HepG2 (cell line): ENCODE measurements around the gene FBN3. TPM values are rescaled to one million over a fixed set of nuclear protein-coding genes. Genes with fewer than 3 reads are reported as not detected.

Experiments
- CENPT ChIP-seq: sonication (generic); formaldehyde crosslinking; IDR thresholded peaks from 2 replicates; pipeline ENCODE4 v1.8.0; 2022; ENCODE audit warnings: low read depth, mild to moderate bottlenecking, moderate library complexity, missing genetic modification reagents
- NONO ChIP-seq, 2 experiments: fragments of 450-650 bp in 1 of 2; sonication (generic) in 1 of 2; formaldehyde crosslinking in 1 of 2; IDR thresholded peaks in 1 of 2; conservative IDR thresholded peaks in 1 of 2; 2 replicates each; pipeline versions ENCODE4 v1.6.1 to v1.8.0; 2017 to 2022; ENCODE audit warnings: mild to moderate bottlenecking in 1 of 2, missing genetic modification reagents in 1 of 2, moderate library complexity in 1 of 2
- SRY ChIP-seq: sonication (generic); formaldehyde crosslinking; IDR thresholded peaks from 2 replicates; pipeline ENCODE4 v1.8.0; 2022; ENCODE audit warnings: mild to moderate bottlenecking, missing genetic modification reagents
- TBX3 ChIP-seq: fragments of 450-650 bp; IDR thresholded peaks from 2 replicates; pipeline ENCODE4 v1.6.1; 2017; ENCODE audit warnings: antibody characterized with exemption, mild to moderate bottlenecking, inconsistent platforms, borderline replicate concordance
- ZFP41 ChIP-seq: sonication (generic); formaldehyde crosslinking; IDR thresholded peaks from 2 replicates; pipeline ENCODE4 v1.4.0; 2020; ENCODE audit warnings: mild to moderate bottlenecking, missing genetic modification reagents, borderline replicate concordance
- ZNF24 ChIP-seq: fragments of 450-650 bp; IDR thresholded peaks from 2 replicates; pipeline ENCODE4 v1.6.1; 2017; ENCODE audit warnings: antibody characterized with exemption, mild to moderate bottlenecking
- ZNF451 ChIP-seq: sonication (generic); formaldehyde crosslinking; IDR thresholded peaks from 2 replicates; pipeline ENCODE4 v1.5.0; 2020; ENCODE audit warnings: mild to moderate bottlenecking, missing genetic modification reagents
- ZNF674 ChIP-seq: sonication (generic); formaldehyde crosslinking; IDR thresholded peaks from 2 replicates; pipeline ENCODE4 v1.5.0; 2020; ENCODE audit warnings: low read depth, mild to moderate bottlenecking, missing genetic modification reagents
- polyA plus RNA-seq, 8 experiments: library from polyadenylated mRNA; depleted of rRNA in 3 of 8; stranded (reverse) in 7 of 8; unstranded in 1 of 8; fragments of >200 nt; fragmentation: Illumina TruSeq in 4 of 8; extraction: Trizol in 4 of 8; gene quantifications; 2 replicates each; pipeline versions ENCODE4 v1.2.1 to v1.2.3, GENCODE V29; 2011 to 2016; ENCODE audit warnings: low read depth in 4 of 8, missing spikeins in 1 of 8, mixed read lengths in 1 of 8; ENCODE audit not compliant: insufficient read depth in 1 of 8
- total RNA-seq, 5 experiments: library from RNA; depleted of rRNA; stranded (reverse); fragments of >200 nt; fragmentation: Illumina TruSeq; extraction: Trizol; gene quantifications; 2 replicates each; pipeline ENCODE4 v1.2.3, GENCODE V29; 2016; ENCODE audit warnings: low read depth in 1 of 5
- TF ChIP-seq, protein P1 (sequence below): sonication (generic); formaldehyde crosslinking; IDR thresholded peaks from 2 replicates; pipeline ENCODE4 v1.4.0; 2020; ENCODE audit warnings: mild to moderate bottlenecking, missing genetic modification reagents
- TF ChIP-seq, protein P2 (sequence below): sonication (generic); formaldehyde crosslinking; IDR thresholded peaks from 2 replicates; pipeline ENCODE4 v1.4.0; 2020; ENCODE audit warnings: missing genetic modification reagents
- TF ChIP-seq, protein P3 (sequence below): sonication (generic); formaldehyde crosslinking; IDR thresholded peaks from 2 replicates; pipeline ENCODE4 v1.4.0; 2020; ENCODE audit warnings: missing genetic modification reagents, mild to moderate bottlenecking, borderline replicate concordance
- TF ChIP-seq, protein P4 (sequence below): fragments of 450-650 bp; IDR thresholded peaks from 2 replicates; pipeline ENCODE4 v1.6.1; 2017
- TF ChIP-seq, protein P5 (sequence below): sonication (generic); formaldehyde crosslinking; IDR thresholded peaks from 2 replicates; pipeline ENCODE4 v1.4.0; 2020; ENCODE audit warnings: missing genetic modification reagents
- TF ChIP-seq, protein P6 (sequence below): sonication (generic); formaldehyde crosslinking; IDR thresholded peaks from 2 replicates; pipeline ENCODE4 v1.5.0; 2020; ENCODE audit warnings: mild to moderate bottlenecking, missing genetic modification reagents

The FBN3 gene
- total and polyA plus RNA-seq, 2 of the 13 experiments (the other 11 are each of a cell fraction or from before 2014, with no cell fraction given): 0.20 to 1.3 TPM

DNA sequence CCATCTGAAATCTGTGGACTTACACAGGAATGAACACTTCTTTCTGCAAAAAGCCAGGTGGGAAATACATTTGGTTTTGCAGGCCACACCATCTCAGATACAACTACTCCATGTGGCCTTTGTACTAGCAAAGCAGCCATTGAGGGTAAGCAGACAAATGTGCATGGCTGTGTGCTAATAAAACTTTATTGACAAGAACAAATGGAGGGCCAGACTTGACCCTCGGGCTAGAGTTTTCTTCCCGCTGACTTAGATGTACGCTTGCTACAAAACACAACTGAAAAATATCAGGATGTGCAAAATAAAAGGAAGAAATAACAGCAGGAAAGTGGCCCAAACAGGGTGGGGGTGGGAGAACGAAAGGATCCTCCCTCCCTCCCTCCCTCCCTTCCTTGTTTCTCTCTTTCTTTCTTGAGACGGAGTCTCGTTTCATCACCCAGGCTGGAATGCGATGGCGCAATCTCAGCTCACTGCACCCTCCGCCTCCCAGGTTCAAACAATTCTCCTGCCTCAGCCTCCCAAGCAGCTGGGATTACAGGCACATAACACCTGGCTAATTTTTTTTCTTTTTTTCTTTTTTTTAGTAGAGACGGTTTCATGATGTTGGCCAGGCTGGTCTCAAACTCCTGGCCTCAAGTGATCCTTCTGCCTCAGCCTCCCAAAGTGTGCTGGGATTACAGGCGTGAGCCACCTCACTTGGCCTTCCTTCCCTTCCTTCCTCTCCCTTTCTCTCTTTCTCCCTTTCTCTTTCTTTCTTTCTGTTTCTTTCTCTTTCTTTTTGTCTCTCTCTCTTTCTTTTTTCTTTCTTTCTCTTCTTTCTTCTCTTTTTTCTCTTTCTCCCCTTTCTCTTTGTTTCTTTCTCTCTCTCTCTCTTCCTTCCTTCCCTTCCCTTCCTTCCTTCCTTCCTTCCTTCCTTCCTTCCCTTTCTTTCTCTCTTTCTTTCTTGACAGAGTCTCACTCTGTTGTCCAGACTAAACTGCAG lies 67.5 kb downstream of the FBN3 start (continued):
- TF ChIP-seq, protein P1, sequence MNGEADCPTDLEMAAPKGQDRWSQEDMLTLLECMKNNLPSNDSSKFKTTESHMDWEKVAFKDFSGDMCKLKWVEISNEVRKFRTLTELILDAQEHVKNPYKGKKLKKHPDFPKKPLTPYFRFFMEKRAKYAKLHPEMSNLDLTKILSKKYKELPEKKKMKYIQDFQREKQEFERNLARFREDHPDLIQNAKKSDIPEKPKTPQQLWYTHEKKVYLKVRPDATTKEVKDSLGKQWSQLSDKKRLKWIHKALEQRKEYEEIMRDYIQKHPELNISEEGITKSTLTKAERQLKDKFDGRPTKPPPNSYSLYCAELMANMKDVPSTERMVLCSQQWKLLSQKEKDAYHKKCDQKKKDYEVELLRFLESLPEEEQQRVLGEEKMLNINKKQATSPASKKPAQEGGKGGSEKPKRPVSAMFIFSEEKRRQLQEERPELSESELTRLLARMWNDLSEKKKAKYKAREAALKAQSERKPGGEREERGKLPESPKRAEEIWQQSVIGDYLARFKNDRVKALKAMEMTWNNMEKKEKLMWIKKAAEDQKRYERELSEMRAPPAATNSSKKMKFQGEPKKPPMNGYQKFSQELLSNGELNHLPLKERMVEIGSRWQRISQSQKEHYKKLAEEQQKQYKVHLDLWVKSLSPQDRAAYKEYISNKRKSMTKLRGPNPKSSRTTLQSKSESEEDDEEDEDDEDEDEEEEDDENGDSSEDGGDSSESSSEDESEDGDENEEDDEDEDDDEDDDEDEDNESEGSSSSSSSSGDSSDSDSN (CRISPR knock-in tag): no peak
- TF ChIP-seq, protein P2, sequence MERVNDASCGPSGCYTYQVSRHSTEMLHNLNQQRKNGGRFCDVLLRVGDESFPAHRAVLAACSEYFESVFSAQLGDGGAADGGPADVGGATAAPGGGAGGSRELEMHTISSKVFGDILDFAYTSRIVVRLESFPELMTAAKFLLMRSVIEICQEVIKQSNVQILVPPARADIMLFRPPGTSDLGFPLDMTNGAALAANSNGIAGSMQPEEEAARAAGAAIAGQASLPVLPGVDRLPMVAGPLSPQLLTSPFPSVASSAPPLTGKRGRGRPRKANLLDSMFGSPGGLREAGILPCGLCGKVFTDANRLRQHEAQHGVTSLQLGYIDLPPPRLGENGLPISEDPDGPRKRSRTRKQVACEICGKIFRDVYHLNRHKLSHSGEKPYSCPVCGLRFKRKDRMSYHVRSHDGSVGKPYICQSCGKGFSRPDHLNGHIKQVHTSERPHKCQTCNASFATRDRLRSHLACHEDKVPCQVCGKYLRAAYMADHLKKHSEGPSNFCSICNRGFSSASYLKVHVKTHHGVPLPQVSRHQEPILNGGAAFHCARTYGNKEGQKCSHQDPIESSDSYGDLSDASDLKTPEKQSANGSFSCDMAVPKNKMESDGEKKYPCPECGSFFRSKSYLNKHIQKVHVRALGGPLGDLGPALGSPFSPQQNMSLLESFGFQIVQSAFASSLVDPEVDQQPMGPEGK (CRISPR knock-in tag): 0 out of 2 replicates have a peak, but pooled peaks have one; percentile 33
- TF ChIP-seq CENPT (CRISPR knock-in tag): no peak
- TF ChIP-seq, protein P3, sequence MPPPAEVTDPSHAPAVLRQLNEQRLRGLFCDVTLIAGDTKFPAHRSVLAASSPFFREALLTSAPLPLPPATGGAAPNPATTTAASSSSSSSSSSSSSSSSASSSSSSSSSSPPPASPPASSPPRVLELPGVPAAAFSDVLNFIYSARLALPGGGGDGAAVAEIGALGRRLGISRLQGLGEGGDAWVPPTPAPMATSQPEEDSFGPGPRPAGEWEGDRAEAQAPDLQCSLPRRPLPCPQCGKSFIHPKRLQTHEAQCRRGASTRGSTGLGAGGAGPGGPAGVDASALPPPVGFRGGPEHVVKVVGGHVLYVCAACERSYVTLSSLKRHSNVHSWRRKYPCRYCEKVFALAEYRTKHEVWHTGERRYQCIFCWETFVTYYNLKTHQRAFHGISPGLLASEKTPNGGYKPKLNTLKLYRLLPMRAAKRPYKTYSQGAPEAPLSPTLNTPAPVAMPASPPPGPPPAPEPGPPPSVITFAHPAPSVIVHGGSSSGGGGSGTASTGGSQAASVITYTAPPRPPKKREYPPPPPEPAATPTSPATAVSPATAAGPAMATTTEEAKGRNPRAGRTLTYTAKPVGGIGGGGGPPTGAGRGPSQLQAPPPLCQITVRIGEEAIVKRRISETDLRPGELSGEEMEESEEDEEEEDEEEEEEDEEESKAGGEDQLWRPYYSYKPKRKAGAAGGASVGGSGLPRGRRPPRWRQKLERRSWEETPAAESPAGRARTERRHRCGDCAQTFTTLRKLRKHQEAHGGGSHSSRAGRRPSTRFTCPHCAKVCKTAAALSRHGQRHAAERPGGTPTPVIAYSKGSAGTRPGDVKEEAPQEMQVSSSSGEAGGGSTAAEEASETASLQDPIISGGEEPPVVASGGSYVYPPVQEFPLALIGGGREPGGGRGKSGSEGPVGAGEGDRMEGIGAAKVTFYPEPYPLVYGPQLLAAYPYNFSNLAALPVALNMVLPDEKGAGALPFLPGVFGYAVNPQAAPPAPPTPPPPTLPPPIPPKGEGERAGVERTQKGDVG (CRISPR knock-in tag): no peak
- TF ChIP-seq SRY: no peak
- TF ChIP-seq, protein P4, sequence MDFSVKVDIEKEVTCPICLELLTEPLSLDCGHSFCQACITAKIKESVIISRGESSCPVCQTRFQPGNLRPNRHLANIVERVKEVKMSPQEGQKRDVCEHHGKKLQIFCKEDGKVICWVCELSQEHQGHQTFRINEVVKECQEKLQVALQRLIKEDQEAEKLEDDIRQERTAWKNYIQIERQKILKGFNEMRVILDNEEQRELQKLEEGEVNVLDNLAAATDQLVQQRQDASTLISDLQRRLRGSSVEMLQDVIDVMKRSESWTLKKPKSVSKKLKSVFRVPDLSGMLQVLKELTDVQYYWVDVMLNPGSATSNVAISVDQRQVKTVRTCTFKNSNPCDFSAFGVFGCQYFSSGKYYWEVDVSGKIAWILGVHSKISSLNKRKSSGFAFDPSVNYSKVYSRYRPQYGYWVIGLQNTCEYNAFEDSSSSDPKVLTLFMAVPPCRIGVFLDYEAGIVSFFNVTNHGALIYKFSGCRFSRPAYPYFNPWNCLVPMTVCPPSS: no peak
- no peak for TF ChIP-seq NONO (IDR thresholded peaks at IDR 0.05)
- TF ChIP-seq NONO (CRISPR knock-in tag; conservative IDR thresholded peaks at IDR 0.05): no peak
- TF ChIP-seq ZFP41 (CRISPR knock-in tag): no peak
- TF ChIP-seq ZNF674 (CRISPR knock-in tag): no peak
- TF ChIP-seq TBX3: no peak
- TF ChIP-seq ZNF451: no peak
- TF ChIP-seq, protein P5, sequence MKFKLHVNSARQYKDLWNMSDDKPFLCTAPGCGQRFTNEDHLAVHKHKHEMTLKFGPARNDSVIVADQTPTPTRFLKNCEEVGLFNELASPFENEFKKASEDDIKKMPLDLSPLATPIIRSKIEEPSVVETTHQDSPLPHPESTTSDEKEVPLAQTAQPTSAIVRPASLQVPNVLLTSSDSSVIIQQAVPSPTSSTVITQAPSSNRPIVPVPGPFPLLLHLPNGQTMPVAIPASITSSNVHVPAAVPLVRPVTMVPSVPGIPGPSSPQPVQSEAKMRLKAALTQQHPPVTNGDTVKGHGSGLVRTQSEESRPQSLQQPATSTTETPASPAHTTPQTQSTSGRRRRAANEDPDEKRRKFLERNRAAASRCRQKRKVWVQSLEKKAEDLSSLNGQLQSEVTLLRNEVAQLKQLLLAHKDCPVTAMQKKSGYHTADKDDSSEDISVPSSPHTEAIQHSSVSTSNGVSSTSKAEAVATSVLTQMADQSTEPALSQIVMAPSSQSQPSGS (CRISPR knock-in tag): no peak
- no peak for TF ChIP-seq ZNF24
- TF ChIP-seq, protein P6, sequence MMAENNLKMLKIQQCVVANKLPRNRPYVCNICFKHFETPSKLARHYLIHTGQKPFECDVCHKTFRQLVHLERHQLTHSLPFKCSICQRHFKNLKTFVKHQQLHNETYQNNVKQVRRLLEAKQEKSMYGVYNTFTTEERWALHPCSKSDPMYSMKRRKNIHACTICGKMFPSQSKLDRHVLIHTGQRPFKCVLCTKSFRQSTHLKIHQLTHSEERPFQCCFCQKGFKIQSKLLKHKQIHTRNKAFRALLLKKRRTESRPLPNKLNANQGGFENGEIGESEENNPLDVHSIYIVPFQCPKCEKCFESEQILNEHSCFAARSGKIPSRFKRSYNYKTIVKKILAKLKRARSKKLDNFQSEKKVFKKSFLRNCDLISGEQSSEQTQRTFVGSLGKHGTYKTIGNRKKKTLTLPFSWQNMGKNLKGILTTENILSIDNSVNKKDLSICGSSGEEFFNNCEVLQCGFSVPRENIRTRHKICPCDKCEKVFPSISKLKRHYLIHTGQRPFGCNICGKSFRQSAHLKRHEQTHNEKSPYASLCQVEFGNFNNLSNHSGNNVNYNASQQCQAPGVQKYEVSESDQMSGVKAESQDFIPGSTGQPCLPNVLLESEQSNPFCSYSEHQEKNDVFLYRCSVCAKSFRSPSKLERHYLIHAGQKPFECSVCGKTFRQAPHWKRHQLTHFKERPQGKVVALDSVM (CRISPR knock-in tag): 0 out of 2 replicates have a peak, but pooled peaks have one; percentile 18
